GM23338 (cell line): ENCODE results near the gene FBLN1. TPM values are rescaled to one million over a fixed set of nuclear protein-coding genes. Genes with fewer than 3 reads are reported as not detected.

Experiments used
- ATAC-seq: fragments of 200-7000 bp; cut with Tn5 transposase; 3 replicates; pipeline ENCODE4 v1.9.1; 2020
- DNase-seq: peaks from one replicate; pipeline ENCODE4 v3.0.0-alpha.2; 2015; ENCODE audit warnings: low spot score
- H2AFZ ChIP-seq: fragments of 200-600 bp; sonication (generic); 2 replicates; pipeline ENCODE4 v1.8.0; 2016; ENCODE audit warnings: antibody characterized with exemption, mild to moderate bottlenecking, moderate library complexity
- H3F3A ChIP-seq: fragments of 200-600 bp; sonication (generic); replicated peaks from 2 replicates; pipeline ENCODE4 v1.8.0; 2017; ENCODE audit warnings: antibody characterized with exemption, mixed run types, low read depth
- H3K27ac ChIP-seq: fragments of 200-600 bp; sonication (generic); 2 replicates; pipeline ENCODE4 v1.6.1; 2016; ENCODE audit warnings: low read depth
- H3K27me3 ChIP-seq: fragments of 200-600 bp; sonication (generic); 2 replicates; pipeline ENCODE4 v1.8.0; 2016; ENCODE audit warnings: mild to moderate bottlenecking, mixed run types, moderate library complexity; ENCODE audit not compliant: insufficient read depth
- H3K36me3 ChIP-seq: fragments of 200-600 bp; sonication (generic); 2 replicates; pipeline ENCODE4 v1.8.0; 2016; ENCODE audit warnings: mild to moderate bottlenecking; ENCODE audit not compliant: insufficient read depth
- H3K4me1 ChIP-seq: fragments of 200-600 bp; sonication (generic); 2 replicates; pipeline ENCODE4 v1.8.0; 2016; ENCODE audit warnings: mild to moderate bottlenecking, moderate library complexity; ENCODE audit not compliant: insufficient read depth
- H3K4me2 ChIP-seq: fragments of 200-600 bp; sonication (generic); 2 replicates; pipeline ENCODE4 v1.7.1; 2017; ENCODE audit warnings: mixed run types
- H3K4me3 ChIP-seq: fragments of 200-600 bp; sonication (generic); 2 replicates; pipeline ENCODE4 v1.6.1; 2016; ENCODE audit warnings: mixed run types
- H3K79me2 ChIP-seq: fragments of 200-600 bp; sonication (generic); replicated peaks from 2 replicates; pipeline ENCODE4 v1.8.0; 2017; ENCODE audit warnings: mild to moderate bottlenecking; ENCODE audit not compliant: insufficient read depth
- H3K9me2 ChIP-seq: fragments of 200-600 bp; sonication (generic); 2 replicates; pipeline ENCODE4 v1.8.0; 2017; ENCODE audit not compliant: insufficient read depth
- H4K20me1 ChIP-seq: fragments of 200-600 bp; sonication (generic); replicated peaks from 2 replicates; pipeline ENCODE4 v1.8.0; 2017; ENCODE audit warnings: mild to moderate bottlenecking; ENCODE audit not compliant: insufficient read depth
- H3K27ac Mint-ChIP-seq: 2 replicates; pipeline ENCODE4 v1.8.0; 2020; ENCODE audit warnings: inconsistent platforms, mild to moderate bottlenecking, moderate library complexity, mixed read lengths
- H3K27me3 Mint-ChIP-seq: 3 replicates; pipeline ENCODE4 v1.8.0; 2022; ENCODE audit warnings: low read depth, mild to moderate bottlenecking, moderate library complexity, mixed read lengths, inconsistent platforms; ENCODE audit not compliant: insufficient read depth, poor library complexity
- H3K36me3 Mint-ChIP-seq: 3 replicates; pipeline ENCODE4 v1.8.0; 2021; ENCODE audit warnings: low read depth, mild to moderate bottlenecking, inconsistent platforms, moderate library complexity, mixed read lengths
- H3K4me1 Mint-ChIP-seq: 3 replicates; pipeline ENCODE4 v1.8.0; 2020; ENCODE audit warnings: mild to moderate bottlenecking, inconsistent platforms, mixed read lengths
- H3K4me3 Mint-ChIP-seq: 3 replicates; pipeline ENCODE4 v1.8.0; 2021; ENCODE audit warnings: moderate library complexity, mild to moderate bottlenecking, inconsistent platforms, mixed read lengths
- H3K9me3 Mint-ChIP-seq: 3 replicates; pipeline ENCODE4 v1.8.0; 2020; ENCODE audit warnings: moderate library complexity, mild to moderate bottlenecking, inconsistent platforms, mixed read lengths
- JUNB ChIP-seq: IDR thresholded peaks from one replicate; pipeline ENCODE4 v1.6.1; 2016; ENCODE audit warnings: antibody characterized with exemption; ENCODE audit not compliant: unreplicated experiment
- REST ChIP-seq: IDR thresholded peaks from one replicate; pipeline ENCODE4 v1.6.1; 2018; ENCODE audit warnings: antibody characterized with exemption; ENCODE audit not compliant: unreplicated experiment
- STAT1 ChIP-seq: IDR thresholded peaks from one replicate; pipeline ENCODE4 v1.6.1; 2016; ENCODE audit warnings: antibody characterized with exemption; ENCODE audit not compliant: unreplicated experiment
- ZNF114 ChIP-seq: fragments of 250-450 bp; sonication (Bioruptor Pico); IDR thresholded peaks from 2 replicates; pipeline ENCODE4 v1.5.0; 2020; ENCODE audit warnings: mild to moderate bottlenecking, moderate library complexity
- polyA plus RNA-seq: library from polyadenylated mRNA; unstranded; fragments of >200 nt; fragmentation: Nextera tagmentation; extraction: Ambion mirVana; gene quantifications from 2 replicates; pipeline ENCODE4 v1.2.1, GENCODE V29; 2016
- total RNA-seq: library from RNA; depleted of rRNA; stranded (reverse); fragments of >200 nt; shearing (Covaris generic); gene quantifications from 2 replicates; pipeline ENCODE4 v1.2.3, GENCODE V29; 2014
- TF ChIP-seq, protein P1 (sequence below), 2 experiments: fragments of 200-600 bp in 1 of 2; sonication (generic) in 1 of 2; conservative IDR thresholded peaks; 2 replicates each; pipeline versions ENCODE4 v1.5.1 to v1.6.1; 2016 to 2017; ENCODE audit warnings: antibody characterized with exemption in 2 of 2, low read depth in 2 of 2, mild to moderate bottlenecking in 2 of 2, moderate library complexity in 1 of 2
- TF ChIP-seq, protein P2 (sequence below): IDR thresholded peaks from 2 replicates; pipeline ENCODE4 v1.6.1; 2016; ENCODE audit warnings: antibody characterized with exemption

The FBLN1 gene
- total and polyA plus RNA-seq, 2 experiments from 2014 or later: 90.1 to 137 TPM

- H3K4me1 Mint-ChIP-seq: peaks cover 12% of the 10 kb centered on the region
- H3K27ac Mint-ChIP-seq: peak overlapping the region; percentile 57
- no peak overlapping the region for H3K4me3 ChIP-seq
- H3K4me3 Mint-ChIP-seq: no peak overlapping the region; the same call in 2 of the 3 replicates
- no peaks in the 10 kb centered on the region for H3K27me3 ChIP-seq
- TF ChIP-seq REST (no peak), JUNB (no peak), STAT1 (no peak)
- TF ChIP-seq, protein P1, sequence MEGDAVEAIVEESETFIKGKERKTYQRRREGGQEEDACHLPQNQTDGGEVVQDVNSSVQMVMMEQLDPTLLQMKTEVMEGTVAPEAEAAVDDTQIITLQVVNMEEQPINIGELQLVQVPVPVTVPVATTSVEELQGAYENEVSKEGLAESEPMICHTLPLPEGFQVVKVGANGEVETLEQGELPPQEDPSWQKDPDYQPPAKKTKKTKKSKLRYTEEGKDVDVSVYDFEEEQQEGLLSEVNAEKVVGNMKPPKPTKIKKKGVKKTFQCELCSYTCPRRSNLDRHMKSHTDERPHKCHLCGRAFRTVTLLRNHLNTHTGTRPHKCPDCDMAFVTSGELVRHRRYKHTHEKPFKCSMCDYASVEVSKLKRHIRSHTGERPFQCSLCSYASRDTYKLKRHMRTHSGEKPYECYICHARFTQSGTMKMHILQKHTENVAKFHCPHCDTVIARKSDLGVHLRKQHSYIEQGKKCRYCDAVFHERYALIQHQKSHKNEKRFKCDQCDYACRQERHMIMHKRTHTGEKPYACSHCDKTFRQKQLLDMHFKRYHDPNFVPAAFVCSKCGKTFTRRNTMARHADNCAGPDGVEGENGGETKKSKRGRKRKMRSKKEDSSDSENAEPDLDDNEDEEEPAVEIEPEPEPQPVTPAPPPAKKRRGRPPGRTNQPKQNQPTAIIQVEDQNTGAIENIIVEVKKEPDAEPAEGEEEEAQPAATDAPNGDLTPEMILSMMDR (conservative IDR thresholded peaks at IDR 0.05; ENCODE audit: low read depth in 2 of 2): peak; percentile 96 to 97
- TF ChIP-seq, protein P2, sequence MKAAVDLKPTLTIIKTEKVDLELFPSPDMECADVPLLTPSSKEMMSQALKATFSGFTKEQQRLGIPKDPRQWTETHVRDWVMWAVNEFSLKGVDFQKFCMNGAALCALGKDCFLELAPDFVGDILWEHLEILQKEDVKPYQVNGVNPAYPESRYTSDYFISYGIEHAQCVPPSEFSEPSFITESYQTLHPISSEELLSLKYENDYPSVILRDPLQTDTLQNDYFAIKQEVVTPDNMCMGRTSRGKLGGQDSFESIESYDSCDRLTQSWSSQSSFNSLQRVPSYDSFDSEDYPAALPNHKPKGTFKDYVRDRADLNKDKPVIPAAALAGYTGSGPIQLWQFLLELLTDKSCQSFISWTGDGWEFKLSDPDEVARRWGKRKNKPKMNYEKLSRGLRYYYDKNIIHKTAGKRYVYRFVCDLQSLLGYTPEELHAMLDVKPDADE: no peak
- peaks cover 5% of the 10 kb centered on the region; the same call in 1 of the 2 replicates for H3K36me3 ChIP-seq
- no peak overlapping the region for H3K4me2 ChIP-seq
- H2AFZ ChIP-seq: no peak overlapping the region
- no peaks in the 10 kb centered on the region for H4K20me1 ChIP-seq
- no peaks in the 10 kb centered on the region for H3F3A ChIP-seq
- H3K9me2 ChIP-seq: no peaks in the 10 kb centered on the region
- peak; percentile 77 for ATAC-seq
- H3K27ac ChIP-seq: peak overlapping the region; percentile 74; the same call in 1 of the 2 replicates
- H3K9me3 Mint-ChIP-seq: peaks cover 6% of the 10 kb centered on the region; the same call in 2 of the 3 replicates
- peaks cover 3% of the 10 kb centered on the region for H3K4me1 ChIP-seq
- peaks cover 71% of the 10 kb centered on the region for H3K36me3 Mint-ChIP-seq
- DNase-seq: peak; percentile 90
- H3K27me3 Mint-ChIP-seq: peaks cover 2% of the 10 kb centered on the region
- H3K79me2 ChIP-seq: no peaks in the 10 kb centered on the region
These were observed 50.8 kb downstream of the FBLN1 start for GRCh38 chr22:45553351-45554039.

GRCh38 chr22:45554040-45554406 is 51.3 kb downstream of the FBLN1 start:
- Histone ChIP-seq H3K9me2 (no peaks in the 10 kb centered on the region), H4K20me1 (no peaks in the 10 kb centered on the region), H3K27ac (no peak overlapping the region), H3K79me2 (no peaks in the 10 kb centered on the region), H3K36me3 (peaks cover 5% of the 10 kb centered on the region; the same call in 1 of the 2 replicates), H3K4me2 (no peak overlapping the region), H3K27me3 (no peaks in the 10 kb centered on the region), H3K4me3 (no peak overlapping the region), H2AFZ (no peak overlapping the region), H3K4me1 (peaks cover 3% of the 10 kb centered on the region), H3F3A (no peaks in the 10 kb centered on the region)
- DNase-seq: no peak
- H3K27ac Mint-ChIP-seq: peak overlapping the region; percentile 57; the same call in 1 of the 2 replicates
- peak; percentile 9; the same call in 2 of the 3 replicates for ATAC-seq
- no peak for TF ChIP-seq ZNF114 (CRISPR knock-in tag)
- TF ChIP-seq, protein P1 (conservative IDR thresholded peaks at IDR 0.05; ENCODE audit: low read depth in 2 of 2): 0 out of 4 replicates have a peak, but pooled peaks of 1 of the 2 experiments have one; percentile 20
- H3K36me3 Mint-ChIP-seq: peaks cover 73% of the 10 kb centered on the region
- peaks cover 2% of the 10 kb centered on the region for H3K27me3 Mint-ChIP-seq
- peaks cover 12% of the 10 kb centered on the region for H3K4me1 Mint-ChIP-seq
- peaks cover 10% of the 10 kb centered on the region for H3K9me3 Mint-ChIP-seq
- no peak overlapping the region for H3K4me3 Mint-ChIP-seq
